Measurements from ENCODE around the gene THAP7. TPM values are rescaled to one million over a fixed set of nuclear protein-coding genes. Genes with fewer than 3 reads are reported as not detected.
A peak's percentile ranks its signal among the peaks of the same experiment; 100 is the strongest.

Gene THAP7
- total and polyA plus RNA-seq, 2 of the 13 experiments (the other 11 are each of a cell fraction or from before 2014, with no cell fraction given), result 13.0 to 25.5 TPM

- TF ChIP-seq TFDP1 (CRISPR knock-in tag; IDR thresholded peaks at IDR 0.05; ENCODE audit: borderline replicate concordance) (peak; percentile 19; the same call in 1 of the 2 replicates), MLX (CRISPR knock-in tag; IDR thresholded peaks at IDR 0.05) (peak; percentile 78), ZFP36L2 (CRISPR knock-in tag; IDR thresholded peaks at IDR 0.05) (no peak), ZNF576 (CRISPR knock-in tag; IDR thresholded peaks at IDR 0.05) (no peak), ZNF710 (CRISPR knock-in tag; IDR thresholded peaks at IDR 0.05; ENCODE audit: borderline replicate concordance) (peak; percentile 75; the same call in 1 of the 2 replicates), ZNF205 (CRISPR knock-in tag; IDR thresholded peaks at IDR 0.05) (peak; percentile 30; the same call in 1 of the 2 replicates), ZNF550 (CRISPR knock-in tag; IDR thresholded peaks at IDR 0.05; ENCODE audit: borderline replicate concordance) (no peak), ZSCAN21 (CRISPR knock-in tag; IDR thresholded peaks at IDR 0.05; ENCODE audit: borderline replicate concordance) (no peak), SMARCE1 (IDR thresholded peaks at IDR 0.05; ENCODE audit: borderline replicate concordance) (no peak), ZBTB1 (CRISPR knock-in tag; IDR thresholded peaks at IDR 0.05; ENCODE audit: borderline replicate concordance) (no peak), MEIS1 (CRISPR knock-in tag; IDR thresholded peaks at IDR 0.05; ENCODE audit: borderline replicate concordance) (no peak), TBX2 (CRISPR knock-in tag; IDR thresholded peaks at IDR 0.05; ENCODE audit: borderline replicate concordance) (peak; percentile 75), KDM2A (CRISPR knock-in tag; IDR thresholded peaks at IDR 0.05; ENCODE audit: borderline replicate concordance, low read depth) (no peak), ZC3H4 (CRISPR knock-in tag; IDR thresholded peaks at IDR 0.05; ENCODE audit: borderline replicate concordance) (no peak), ZFAT (CRISPR knock-in tag; conservative IDR thresholded peaks at IDR 0.05) (no peak), PAXIP1 (CRISPR knock-in tag; conservative IDR thresholded peaks at IDR 0.05) (peak; percentile 89), TIGD3 (CRISPR knock-in tag; IDR thresholded peaks at IDR 0.05; ENCODE audit: borderline replicate concordance) (no peak), SAFB2 (CRISPR knock-in tag; IDR thresholded peaks at IDR 0.05; ENCODE audit: borderline replicate concordance, low read depth) (no peak), ZNF382 (CRISPR knock-in tag; IDR thresholded peaks at IDR 0.05; ENCODE audit: borderline replicate concordance) (no peak), ZNF431 (CRISPR knock-in tag; IDR thresholded peaks at IDR 0.05; ENCODE audit: borderline replicate concordance, low read depth) (no peak), RORA (CRISPR knock-in tag; IDR thresholded peaks at IDR 0.05) (no peak)
Measured at GRCh38 chr22:20949698-20950183, 52.2 kb downstream of the THAP7 start (continued).
